ENCODE measurements around the gene NPIPB2.
A peak's percentile ranks its signal among the peaks of the same experiment; 100 is the strongest.

The NPIPB2 gene

DNA sequence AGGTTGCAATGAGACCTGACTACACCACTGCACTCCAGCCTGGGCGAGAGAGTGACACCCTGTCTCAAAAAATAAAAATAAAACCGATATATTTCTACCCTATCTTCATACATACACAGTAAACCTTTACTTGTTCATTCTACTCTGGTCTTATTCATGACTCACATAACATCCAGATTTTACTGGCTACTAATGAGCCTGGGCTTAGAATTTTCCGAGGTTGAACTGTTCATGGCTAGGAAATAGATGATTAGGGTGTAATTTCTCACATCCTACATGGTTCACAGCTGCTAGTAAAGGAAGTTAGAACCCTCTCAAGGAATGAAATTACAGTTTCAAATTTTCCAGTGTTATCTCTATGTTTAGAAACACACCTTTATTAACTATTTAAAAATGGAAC lies 40.8 kb downstream of the NPIPB2 start:
- DNase-seq (no peak), ATAC-seq (replicated peaks) (peak in 1 of 2 donors; percentile 39)
- H3K36me3 Mint-ChIP-seq, result peaks cover 16 to 32% of the 10 kb centered on the region in 2 donors
- no peaks in the 10 kb centered on the region for H3K27me3 Mint-ChIP-seq
- H3K27ac Mint-ChIP-seq, result no peak overlapping the region
- H3K4me1 Mint-ChIP-seq, result peaks cover 19 to 30% of the 10 kb centered on the region in 2 donors
- H3K9me3 Mint-ChIP-seq, result no peaks in the 10 kb centered on the region
- H3K4me3 Mint-ChIP-seq, result no peak overlapping the region

DNA sequence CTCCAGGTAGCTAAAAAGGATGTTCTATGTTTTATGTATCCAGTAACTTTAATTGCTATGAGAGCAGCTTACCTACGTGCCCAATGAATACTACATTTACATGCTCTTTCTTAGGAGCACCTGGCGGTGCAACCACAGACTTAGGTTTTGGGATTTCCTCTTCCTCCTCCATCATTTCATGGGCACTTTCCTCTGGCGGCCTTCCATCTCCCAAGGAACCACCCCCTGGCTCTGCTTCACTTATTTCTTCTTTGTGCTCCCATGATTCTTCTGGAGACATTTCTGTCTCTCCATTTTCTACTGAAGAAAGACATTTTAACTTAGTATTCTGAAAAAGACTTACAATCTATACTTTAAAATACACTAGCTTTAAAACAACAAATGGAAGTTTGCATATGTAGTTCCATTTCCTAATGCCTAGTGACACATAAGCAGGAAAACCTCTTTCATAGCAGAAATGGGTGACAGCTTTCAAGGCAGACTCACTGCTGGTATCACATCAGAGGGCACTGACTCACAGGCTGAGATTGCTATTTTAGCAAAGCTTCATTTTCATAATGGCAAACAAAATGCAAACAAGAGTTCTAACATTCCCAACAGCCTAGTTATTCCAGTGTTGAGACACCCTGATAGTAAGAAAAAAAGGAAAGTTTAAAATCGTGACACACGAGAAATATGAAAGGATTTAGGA lies 45.2 kb downstream of the NPIPB2 start:
- Mint-ChIP-seq H3K9me3 (no peaks in the 10 kb centered on the region), H3K27me3 (no peaks in the 10 kb centered on the region), H3K4me3 (no peak overlapping the region), H3K4me1 (peaks cover 13 to 21% of the 10 kb centered on the region in 2 donors), H3K36me3 (peaks cover 17 to 31% of the 10 kb centered on the region in 2 donors), H3K27ac (no peak overlapping the region)
- DNase-seq (no peak), ATAC-seq (replicated peaks) (no peak)

DNA sequence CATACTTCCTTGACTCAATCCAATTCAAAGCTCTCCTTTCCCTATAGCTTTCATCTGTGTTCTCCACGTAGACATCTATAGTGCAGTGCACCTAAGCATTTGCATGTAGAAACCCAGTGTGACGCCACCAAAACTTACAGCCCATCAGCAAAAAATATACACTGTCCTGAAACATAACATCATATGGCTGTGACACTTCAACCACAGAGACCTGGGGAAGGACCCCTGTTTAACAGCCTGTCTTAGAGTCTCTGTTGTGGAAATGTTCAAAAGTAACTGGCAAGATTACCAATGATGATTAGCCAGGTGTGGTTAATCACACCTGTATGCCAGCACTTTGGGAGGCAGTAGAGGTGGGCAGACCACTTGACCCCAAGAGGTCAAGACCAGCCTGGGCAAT lies 48.3 kb downstream of the NPIPB2 start:
- Mint-ChIP-seq H3K27me3 (no peaks in the 10 kb centered on the region), H3K4me1 (peaks cover 0 to 4% of the 10 kb centered on the region in 2 donors), H3K27ac (no peak overlapping the region), H3K4me3 (no peak overlapping the region), H3K9me3 (no peaks in the 10 kb centered on the region), H3K36me3 (peaks cover 16 to 20% of the 10 kb centered on the region in 2 donors)
- no peak for DNase-seq
- no peak for ATAC-seq (replicated peaks)

DNA sequence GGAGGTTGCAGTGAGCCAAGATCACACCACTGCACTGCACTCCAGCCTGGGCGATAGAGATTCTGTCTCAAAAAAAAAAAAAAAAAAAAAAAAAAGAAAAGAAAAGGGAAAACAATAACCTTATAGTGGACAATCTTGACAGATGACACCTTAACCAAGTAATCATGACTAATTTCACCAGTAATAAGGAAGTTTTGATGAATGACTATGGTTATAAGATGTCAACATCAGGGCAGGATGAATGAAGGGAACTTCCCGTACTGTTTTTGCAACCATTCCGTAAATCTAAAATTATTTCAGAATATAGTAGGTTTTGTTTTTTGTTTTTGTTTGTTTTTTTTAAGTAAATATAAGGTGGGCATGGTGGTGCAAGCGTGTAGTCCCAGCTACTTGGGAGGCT lies 49.1 kb downstream of the NPIPB2 start:
- H3K4me1 Mint-ChIP-seq, result peaks cover 0 to 4% of the 10 kb centered on the region in 2 donors
- ATAC-seq (replicated peaks), result no peak
- no peak for DNase-seq
- H3K4me3 Mint-ChIP-seq, result no peak overlapping the region
- peaks cover 18 to 25% of the 10 kb centered on the region in 2 donors for H3K36me3 Mint-ChIP-seq
- H3K9me3 Mint-ChIP-seq, result no peaks in the 10 kb centered on the region
- no peak overlapping the region for H3K27ac Mint-ChIP-seq
- H3K27me3 Mint-ChIP-seq, result no peaks in the 10 kb centered on the region

DNA sequence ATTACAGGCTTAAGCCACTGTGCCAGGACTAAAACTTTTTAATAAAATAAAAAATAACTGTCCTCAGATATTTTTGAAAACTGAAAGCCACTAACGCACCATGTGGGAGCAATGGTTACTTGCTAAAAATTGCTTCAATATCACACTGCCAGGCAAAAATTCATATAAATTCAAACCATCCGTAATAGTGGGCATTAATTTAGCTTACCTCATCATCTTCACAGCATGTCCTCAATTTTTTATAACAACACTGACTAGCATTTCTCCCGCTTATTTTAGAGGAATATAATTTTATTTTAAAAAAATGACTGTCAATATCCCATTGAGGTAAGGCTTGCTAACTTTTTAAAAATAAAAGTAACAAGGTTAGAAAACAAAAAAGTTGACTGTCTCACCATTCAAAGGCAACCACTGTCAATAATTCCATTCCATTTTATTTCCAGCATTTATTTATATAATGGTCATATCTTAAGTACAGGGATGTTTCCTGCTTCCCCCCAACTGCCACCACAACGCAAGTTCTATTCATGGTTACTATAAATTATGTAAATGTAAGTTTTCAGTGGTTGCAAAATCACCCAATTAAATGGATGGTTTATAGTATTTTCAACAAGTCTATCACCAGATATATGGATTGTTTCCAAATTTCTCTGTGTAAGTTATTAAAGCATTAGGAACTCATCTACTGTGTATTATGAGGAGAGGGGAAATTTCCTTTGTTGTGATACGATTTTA lies 51.4 kb downstream of the NPIPB2 start:
- Mint-ChIP-seq H3K27ac (no peak overlapping the region), H3K36me3 (peaks cover 15 to 32% of the 10 kb centered on the region in 2 donors)
- DNase-seq, result no peak

DNA sequence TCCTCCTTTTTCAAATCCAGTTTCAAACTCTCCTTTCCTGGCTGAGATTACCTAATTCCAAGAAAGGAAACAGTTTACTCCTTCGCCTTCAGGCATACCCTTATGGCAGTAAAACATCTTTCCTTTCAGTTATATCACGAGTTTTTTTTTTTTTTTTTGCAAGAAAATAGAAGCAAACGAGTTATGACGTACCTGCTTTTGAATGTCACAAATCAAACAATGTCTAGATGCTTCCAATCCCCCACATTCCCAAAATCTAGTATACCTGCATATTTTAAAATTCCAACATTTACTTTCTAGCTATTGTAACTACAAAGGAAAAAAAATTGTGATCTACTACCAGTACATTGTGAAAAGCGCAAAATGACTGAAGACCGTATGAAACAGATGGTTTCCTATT lies 55.0 kb downstream of the NPIPB2 start:
- Mint-ChIP-seq H3K9me3 (no peaks in the 10 kb centered on the region), H3K36me3 (peaks cover 12 to 28% of the 10 kb centered on the region in 2 donors), H3K4me1 (no peaks in the 10 kb centered on the region), H3K27me3 (no peaks in the 10 kb centered on the region), H3K27ac (peak overlapping the region; percentile 31), H3K4me3 (no peak overlapping the region)
- ATAC-seq (replicated peaks) (no peak), DNase-seq (no peak)

More for the DNA sequence above, 51.4 kb downstream of the NPIPB2 start:
- Mint-ChIP-seq H3K27me3 (no peaks in the 10 kb centered on the region), H3K4me1 (peaks cover 0 to 4% of the 10 kb centered on the region in 2 donors), H3K9me3 (no peaks in the 10 kb centered on the region), H3K4me3 (no peak overlapping the region)
- ATAC-seq (replicated peaks), result no peak

DNA sequence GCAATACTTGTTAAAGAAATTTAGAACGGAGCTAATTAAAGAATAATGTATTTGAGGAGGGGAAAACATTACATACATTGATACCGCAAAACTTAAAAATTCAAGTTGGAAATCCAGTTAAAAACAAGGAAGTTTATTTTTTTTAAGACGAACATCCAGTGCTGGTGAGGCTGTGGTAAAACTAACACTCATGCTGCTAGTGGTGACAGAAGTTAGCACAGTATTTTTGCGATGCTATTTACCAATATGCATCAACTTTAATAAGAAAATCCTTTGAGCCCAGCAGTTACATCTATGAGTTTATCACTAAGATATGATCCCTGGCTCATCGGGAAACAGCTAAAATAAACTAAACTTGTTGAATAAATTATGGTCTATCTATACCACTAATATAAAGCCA lies 57.8 kb downstream of the NPIPB2 start:
- DNase-seq (no peak), ATAC-seq (replicated peaks) (no peak)
- Mint-ChIP-seq H3K4me1 (no peaks in the 10 kb centered on the region), H3K4me3 (no peak overlapping the region), H3K9me3 (no peaks in the 10 kb centered on the region), H3K27ac (no peak overlapping the region), H3K36me3 (peaks cover 23 to 36% of the 10 kb centered on the region in 2 donors), H3K27me3 (no peaks in the 10 kb centered on the region)

DNA sequence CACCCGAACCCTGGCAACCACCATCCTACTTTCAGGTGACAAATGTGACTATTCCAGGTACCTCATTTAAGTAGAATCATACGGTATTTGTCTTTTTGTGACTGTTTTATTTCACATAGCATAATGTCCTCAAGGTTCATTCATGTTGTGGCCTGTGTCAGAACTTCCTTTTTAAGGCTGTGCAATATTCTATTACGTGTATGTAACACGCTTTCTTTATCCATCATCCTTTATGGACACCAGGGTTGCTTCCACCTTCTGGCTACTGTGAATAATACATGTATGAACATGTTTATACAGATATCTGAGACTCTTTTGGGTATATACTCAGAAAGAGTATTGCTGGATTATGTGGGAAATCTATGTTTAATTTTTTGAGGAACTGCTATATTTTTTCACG lies 61.8 kb downstream of the NPIPB2 start:
- Mint-ChIP-seq H3K36me3 (peaks cover 20 to 28% of the 10 kb centered on the region in 2 donors), H3K27me3 (no peaks in the 10 kb centered on the region), H3K4me3 (no peak overlapping the region), H3K27ac (no peak overlapping the region), H3K9me3 (no peaks in the 10 kb centered on the region), H3K4me1 (peaks cover 0 to 2% of the 10 kb centered on the region in 2 donors)
- DNase-seq (no peak), ATAC-seq (replicated peaks) (no peak)

DNA sequence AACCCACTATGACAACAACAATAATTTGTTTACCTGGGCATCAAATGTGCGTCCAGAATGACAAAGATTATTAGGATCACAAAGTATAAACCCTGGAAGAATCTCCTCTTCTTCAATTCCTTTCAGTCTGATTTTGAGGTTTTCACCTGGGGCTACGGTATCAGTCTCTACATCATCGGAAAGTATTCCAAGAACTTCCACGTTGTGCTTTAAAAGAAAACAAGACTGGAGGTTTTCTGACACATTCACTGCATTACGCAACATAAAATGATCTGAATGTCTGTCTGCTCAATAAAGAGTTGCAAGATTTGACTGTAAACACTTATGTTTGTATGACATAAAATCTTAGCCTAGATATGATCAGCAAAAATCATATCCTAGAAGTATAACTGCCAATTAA lies 64.5 kb downstream of the NPIPB2 start:
- no peaks in the 10 kb centered on the region for H3K9me3 Mint-ChIP-seq
- H3K27ac Mint-ChIP-seq, result no peak overlapping the region
- H3K27me3 Mint-ChIP-seq, result no peaks in the 10 kb centered on the region
- ATAC-seq (replicated peaks) (no peak), DNase-seq (no peak)
- peaks cover 29 to 38% of the 10 kb centered on the region in 2 donors for H3K36me3 Mint-ChIP-seq
- H3K4me1 Mint-ChIP-seq, result peaks cover 0 to 4% of the 10 kb centered on the region in 2 donors
- no peak overlapping the region for H3K4me3 Mint-ChIP-seq
